HG02623 (cell line): Measurements from ENCODE around the gene CBLN4.

ENCODE experiments used
- ATAC-seq: cut with Tn5 transposase; IDR thresholded peaks from one replicate; pipeline ENCODE4 v1.9.1; 2021; ENCODE audit warnings: moderate library complexity; ENCODE audit not compliant: unreplicated experiment

Gene CBLN4

GRCh38 chr20:56005389-56005715 lies at the start of gene CBLN4:
Gene CBLN4 (minus strand): TSS chr20:56005519. CDS start chr20:56004171, 1,348 bp downstream.
- no peak for ATAC-seq

- no peak for ATAC-seq
These were observed 37.9 kb upstream of the CBLN4 start for GRCh38 chr20:56043227-56043626.

GRCh38 chr20:56032251-56032650 lies 26.9 kb upstream of the CBLN4 start:
- ATAC-seq: no peak

- ATAC-seq: no peak
These were observed 13.4 kb upstream of the CBLN4 start for GRCh38 chr20:56018716-56019115.

- ATAC-seq: no peak
These were observed 12.9 kb upstream of the CBLN4 start for GRCh38 chr20:56018194-56018593.

- no peak for ATAC-seq
These were observed 12.2 kb upstream of the CBLN4 start for GRCh38 chr20:56017560-56017959.

- no peak for ATAC-seq
These were observed 9.7 kb upstream of the CBLN4 start for GRCh38 chr20:56014998-56015397.

- ATAC-seq: no peak
These were observed 8.8 kb upstream of the CBLN4 start for GRCh38 chr20:56014151-56014550.

- ATAC-seq: no peak
These were observed 519 bp downstream of the CBLN4 start for GRCh38 chr20:56004611-56005388.

- ATAC-seq: no peak
These were observed 1.3 kb downstream of the CBLN4 start for GRCh38 chr20:56004007-56004406.

GRCh38 chr20:56002908-56003800 lies 2.2 kb downstream of the CBLN4 start:
- no peak for ATAC-seq

- no peak for ATAC-seq
These were observed 3.4 kb downstream of the CBLN4 start for GRCh38 chr20:56001890-56002289.

GRCh38 chr20:56001106-56001785 lies 4.1 kb downstream of the CBLN4 start:
- no peak for ATAC-seq

GRCh38 chr20:55978550-55978949 lies 26.8 kb downstream of the CBLN4 start:
- no peak for ATAC-seq

- no peak for ATAC-seq
These were observed 27.4 kb downstream of the CBLN4 start for GRCh38 chr20:55977690-55978459.

GRCh38 chr20:55974491-55975202 lies 30.7 kb downstream of the CBLN4 start:
- no peak for ATAC-seq

- no peak for ATAC-seq
These were observed 40.5 kb downstream of the CBLN4 start for GRCh38 chr20:55964790-55965189.

GRCh38 chr20:55961376-55962330 lies 43.7 kb downstream of the CBLN4 start:
- ATAC-seq: no peak

GRCh38 chr20:55953201-55953600 lies 52.1 kb downstream of the CBLN4 start:
- no peak for ATAC-seq
